RWPE2 (cell line): Measurements from ENCODE around the gene NOS1AP.

Experiments
- ATAC-seq: fragments of 200-7000 bp; cut with Tn5 transposase; 3 replicates; pipeline ENCODE4 v1.9.1; 2021; ENCODE audit warnings: low read depth
- DNase-seq: peaks from one replicate; pipeline ENCODE4 v3.0.0-alpha.2; 2020; ENCODE audit warnings: low spot score
- H3K27ac ChIP-seq: fragments of 450-650 bp; 2 replicates; pipeline ENCODE4 v1.5.1; 2017; ENCODE audit warnings: mild to moderate bottlenecking; ENCODE audit not compliant: poor library complexity, severe bottlenecking
- H3K27me3 ChIP-seq: fragments of 250-450 bp; sonication (Bioruptor Pico); 2 replicates; pipeline ENCODE4 v1.5.1; 2021; ENCODE audit warnings: mild to moderate bottlenecking, moderate library complexity; ENCODE audit not compliant: insufficient read depth, poor library complexity, severe bottlenecking
- H3K36me3 ChIP-seq: fragments of 250-450 bp; sonication (Bioruptor Pico); 2 replicates; pipeline ENCODE4 v1.5.1; 2020; ENCODE audit warnings: low read depth, mild to moderate bottlenecking, moderate library complexity
- H3K4me1 ChIP-seq: fragments of 250-450 bp; sonication (Bioruptor Pico); 2 replicates; pipeline ENCODE4 v1.5.1; 2021; ENCODE audit warnings: mild to moderate bottlenecking, moderate library complexity; ENCODE audit not compliant: insufficient read depth, poor library complexity, severe bottlenecking
- H3K4me3 ChIP-seq: fragments of 250-450 bp; sonication (Bioruptor Pico); 2 replicates; pipeline ENCODE4 v1.5.1; 2021; ENCODE audit warnings: mild to moderate bottlenecking, moderate library complexity; ENCODE audit not compliant: severe bottlenecking
- H3K9me3 ChIP-seq: fragments of 250-450 bp; sonication (Bioruptor Pico); 2 replicates; pipeline ENCODE4 v1.5.1; 2021; ENCODE audit warnings: mild to moderate bottlenecking, moderate library complexity; ENCODE audit not compliant: severe bottlenecking
- CTCF ChIP-seq: fragments of 450-650 bp; IDR thresholded peaks from one replicate; pipeline ENCODE4 v1.5.1; 2017; ENCODE audit warnings: mild to moderate bottlenecking, moderate library complexity; ENCODE audit not compliant: poor library complexity, severe bottlenecking

Gene NOS1AP

GRCh38 chr1:162094723-162095122 lies 25.2 kb downstream of the NOS1AP start:
- H3K36me3 ChIP-seq: no peaks in the 10 kb centered on the region
- no peak for DNase-seq
- H3K9me3 ChIP-seq: no peaks in the 10 kb centered on the region
- no peak overlapping the region for H3K27ac ChIP-seq
- no peaks in the 10 kb centered on the region for H3K27me3 ChIP-seq
- TF ChIP-seq CTCF: no peak
- ATAC-seq: no peak
- H3K4me1 ChIP-seq: peaks cover 5% of the 10 kb centered on the region
- no peak overlapping the region for H3K4me3 ChIP-seq

- no peak for TF ChIP-seq CTCF
- no peaks in the 10 kb centered on the region for H3K36me3 ChIP-seq
Observed at GRCh38 chr1:162107911-162108310, 38.4 kb downstream of the NOS1AP start.

DNA sequence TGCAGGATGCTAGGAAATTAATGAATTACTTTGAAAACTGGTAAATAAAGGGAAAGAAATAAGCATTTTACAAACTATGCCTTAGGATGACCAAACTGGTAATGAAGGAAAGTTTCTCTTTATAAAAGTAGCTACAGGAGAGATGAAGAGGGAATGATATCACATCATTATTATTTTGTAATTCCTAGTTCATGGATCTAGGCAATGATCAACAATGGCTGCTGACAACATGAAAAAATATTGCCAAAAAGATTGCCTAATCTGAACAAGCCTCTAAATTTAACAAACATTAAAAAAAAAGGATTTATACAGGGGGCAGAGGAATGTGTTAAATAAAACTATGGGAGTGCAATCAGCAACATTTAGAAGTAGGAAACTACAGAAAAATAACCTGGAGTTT lies 38.9 kb downstream of the NOS1AP start:
- no peaks in the 10 kb centered on the region for H3K36me3 ChIP-seq
- no peaks in the 10 kb centered on the region for H3K4me1 ChIP-seq
- H3K27ac ChIP-seq: no peak overlapping the region
- no peak for TF ChIP-seq CTCF
- no peak overlapping the region for H3K4me3 ChIP-seq
- ATAC-seq (no peak), DNase-seq (no peak)
- H3K9me3 ChIP-seq: no peaks in the 10 kb centered on the region
- H3K27me3 ChIP-seq: no peaks in the 10 kb centered on the region

More at GRCh38 chr1:162107911-162108310, 38.4 kb downstream of the NOS1AP start:
- Histone ChIP-seq H3K9me3 (peaks cover 1% of the 10 kb centered on the region), H3K4me3 (no peak overlapping the region), H3K27me3 (no peaks in the 10 kb centered on the region), H3K27ac (no peak overlapping the region), H3K4me1 (no peaks in the 10 kb centered on the region)
- DNase-seq (no peak), ATAC-seq (no peak)

DNA sequence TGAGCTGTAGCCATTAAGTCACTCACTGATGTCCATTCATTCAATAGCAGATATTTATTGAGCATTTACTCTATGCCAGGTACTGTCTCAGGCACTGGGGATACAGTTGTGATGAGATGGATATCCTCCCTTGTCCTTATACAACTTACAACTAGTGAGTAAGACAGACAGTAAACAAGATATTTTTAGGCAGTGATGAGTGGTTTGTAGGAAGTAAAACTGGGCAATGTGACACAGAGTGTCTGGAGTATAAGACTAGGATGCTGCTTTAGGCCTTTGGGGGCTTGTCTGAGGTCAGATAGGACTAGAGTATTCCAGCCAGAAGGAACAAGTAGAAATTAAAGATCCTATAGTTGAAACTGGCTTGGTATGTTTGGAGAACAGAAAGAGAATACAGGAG lies 41.4 kb downstream of the NOS1AP start:
- H3K4me3 ChIP-seq: no peak overlapping the region
- H3K36me3 ChIP-seq: no peaks in the 10 kb centered on the region
- H3K9me3 ChIP-seq: no peaks in the 10 kb centered on the region
- DNase-seq (no peak), ATAC-seq (no peak)
- H3K27ac ChIP-seq: no peak overlapping the region
- H3K4me1 ChIP-seq: no peaks in the 10 kb centered on the region
- H3K27me3 ChIP-seq: no peaks in the 10 kb centered on the region
- TF ChIP-seq CTCF: no peak

- DNase-seq (no peak), ATAC-seq (no peak)
- no peaks in the 10 kb centered on the region for H3K27me3 ChIP-seq
- H3K9me3 ChIP-seq: no peaks in the 10 kb centered on the region
- no peak overlapping the region for H3K4me3 ChIP-seq
- no peaks in the 10 kb centered on the region for H3K4me1 ChIP-seq
- TF ChIP-seq CTCF: no peak
- H3K36me3 ChIP-seq: no peaks in the 10 kb centered on the region
- no peak overlapping the region for H3K27ac ChIP-seq
Observed at GRCh38 chr1:162111572-162111971, 42.1 kb downstream of the NOS1AP start.
